ENCODE measurements around the gene DZIP1.

Gene DZIP1

GRCh38 chr13:95641291-95642027 is 3.0 kb downstream of the DZIP1 start:
- no peak for TF ChIP-seq TAF1 (IDR thresholded peaks at IDR 0.05; ENCODE audit: borderline replicate concordance, insufficient read depth, low read length)
- TF ChIP-seq, protein P1, sequence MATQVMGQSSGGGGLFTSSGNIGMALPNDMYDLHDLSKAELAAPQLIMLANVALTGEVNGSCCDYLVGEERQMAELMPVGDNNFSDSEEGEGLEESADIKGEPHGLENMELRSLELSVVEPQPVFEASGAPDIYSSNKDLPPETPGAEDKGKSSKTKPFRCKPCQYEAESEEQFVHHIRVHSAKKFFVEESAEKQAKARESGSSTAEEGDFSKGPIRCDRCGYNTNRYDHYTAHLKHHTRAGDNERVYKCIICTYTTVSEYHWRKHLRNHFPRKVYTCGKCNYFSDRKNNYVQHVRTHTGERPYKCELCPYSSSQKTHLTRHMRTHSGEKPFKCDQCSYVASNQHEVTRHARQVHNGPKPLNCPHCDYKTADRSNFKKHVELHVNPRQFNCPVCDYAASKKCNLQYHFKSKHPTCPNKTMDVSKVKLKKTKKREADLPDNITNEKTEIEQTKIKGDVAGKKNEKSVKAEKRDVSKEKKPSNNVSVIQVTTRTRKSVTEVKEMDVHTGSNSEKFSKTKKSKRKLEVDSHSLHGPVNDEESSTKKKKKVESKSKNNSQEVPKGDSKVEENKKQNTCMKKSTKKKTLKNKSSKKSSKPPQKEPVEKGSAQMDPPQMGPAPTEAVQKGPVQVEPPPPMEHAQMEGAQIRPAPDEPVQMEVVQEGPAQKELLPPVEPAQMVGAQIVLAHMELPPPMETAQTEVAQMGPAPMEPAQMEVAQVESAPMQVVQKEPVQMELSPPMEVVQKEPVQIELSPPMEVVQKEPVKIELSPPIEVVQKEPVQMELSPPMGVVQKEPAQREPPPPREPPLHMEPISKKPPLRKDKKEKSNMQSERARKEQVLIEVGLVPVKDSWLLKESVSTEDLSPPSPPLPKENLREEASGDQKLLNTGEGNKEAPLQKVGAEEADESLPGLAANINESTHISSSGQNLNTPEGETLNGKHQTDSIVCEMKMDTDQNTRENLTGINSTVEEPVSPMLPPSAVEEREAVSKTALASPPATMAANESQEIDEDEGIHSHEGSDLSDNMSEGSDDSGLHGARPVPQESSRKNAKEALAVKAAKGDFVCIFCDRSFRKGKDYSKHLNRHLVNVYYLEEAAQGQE (IDR thresholded peaks at IDR 0.05; ENCODE audit: insufficient read depth in 1 of 2, low read depth in 2 of 2, low read length in 2 of 2) = no peak
- TF ChIP-seq POLR2AphosphoS5 (IDR thresholded peaks at IDR 0.05; ENCODE audit: low read depth, low read length) = no peak
- no peak for TF ChIP-seq FOXP2 (optimal IDR thresholded peaks at IDR 0.05; ENCODE audit: borderline replicate concordance, extremely low read depth, extremely low read length, insufficient read depth)
- TF ChIP-seq SIN3A (IDR thresholded peaks at IDR 0.05; ENCODE audit: borderline replicate concordance, insufficient read depth, low read length) = no peak

DNA sequence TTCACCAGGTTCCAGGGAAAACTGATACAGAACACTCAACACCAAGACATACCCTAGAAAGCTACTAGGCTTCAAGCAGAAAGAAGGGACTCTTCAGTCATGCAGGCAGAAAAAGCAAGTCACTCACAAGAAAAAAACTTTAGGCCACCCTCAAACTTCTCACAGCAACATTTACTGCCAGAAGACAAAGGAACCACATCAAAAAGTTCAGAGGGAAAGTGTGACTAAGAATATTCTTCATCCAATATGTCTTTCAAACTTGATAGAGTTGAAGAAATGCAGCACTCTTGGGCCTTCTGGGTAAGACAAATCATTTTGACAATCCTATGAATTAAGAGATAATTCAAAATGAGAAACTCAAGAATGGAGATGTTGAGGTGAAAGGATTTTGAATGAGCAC is 7.7 kb downstream of the DZIP1 start:
- TF ChIP-seq, protein P1 (IDR thresholded peaks at IDR 0.05; ENCODE audit: insufficient read depth in 1 of 2, low read depth in 2 of 2, low read length in 2 of 2) = no peak
- no peak for TF ChIP-seq TAF1 (IDR thresholded peaks at IDR 0.05; ENCODE audit: borderline replicate concordance, insufficient read depth, low read length)
- TF ChIP-seq SIN3A (IDR thresholded peaks at IDR 0.05; ENCODE audit: borderline replicate concordance, insufficient read depth, low read length) = no peak
- no peak for TF ChIP-seq POLR2AphosphoS5 (IDR thresholded peaks at IDR 0.05; ENCODE audit: low read depth, low read length)
- no peak for TF ChIP-seq FOXP2 (optimal IDR thresholded peaks at IDR 0.05; ENCODE audit: borderline replicate concordance, extremely low read depth, extremely low read length, insufficient read depth)

- no peak for TF ChIP-seq POLR2AphosphoS5 (IDR thresholded peaks at IDR 0.05; ENCODE audit: low read depth, low read length)
- no peak for TF ChIP-seq SIN3A (IDR thresholded peaks at IDR 0.05; ENCODE audit: borderline replicate concordance, insufficient read depth, low read length)
- TF ChIP-seq, protein P1 (IDR thresholded peaks at IDR 0.05; ENCODE audit: insufficient read depth in 1 of 2, low read depth in 2 of 2, low read length in 2 of 2) = no peak
- no peak for TF ChIP-seq FOXP2 (optimal IDR thresholded peaks at IDR 0.05; ENCODE audit: borderline replicate concordance, extremely low read depth, extremely low read length, insufficient read depth)
- no peak for TF ChIP-seq TAF1 (IDR thresholded peaks at IDR 0.05; ENCODE audit: borderline replicate concordance, insufficient read depth, low read length)
Observed at GRCh38 chr13:95630593-95630992, 13.9 kb downstream of the DZIP1 start.

DNA sequence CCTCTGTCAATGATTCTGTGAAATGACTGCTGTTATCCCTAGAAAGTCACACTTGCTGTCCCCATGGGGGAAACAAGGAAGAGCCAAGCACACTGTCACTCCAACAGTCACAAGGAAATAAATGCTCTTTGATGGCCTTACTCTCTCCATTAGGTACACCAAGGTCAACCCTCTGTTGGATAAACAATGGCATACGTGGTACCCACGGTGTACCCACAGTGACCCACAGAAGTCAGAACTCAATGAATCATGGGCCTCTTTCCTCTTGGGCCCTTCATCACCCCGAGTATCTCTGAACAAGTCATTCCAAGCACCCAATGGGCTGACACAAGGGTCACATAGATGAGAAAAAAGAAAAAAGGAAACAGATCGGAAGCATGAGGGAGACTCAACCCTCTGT is 15.4 kb downstream of the DZIP1 start:
- TF ChIP-seq FOXP2 (optimal IDR thresholded peaks at IDR 0.05; ENCODE audit: borderline replicate concordance, extremely low read depth, extremely low read length, insufficient read depth) (no peak), SIN3A (IDR thresholded peaks at IDR 0.05; ENCODE audit: borderline replicate concordance, insufficient read depth, low read length) (no peak), POLR2AphosphoS5 (IDR thresholded peaks at IDR 0.05; ENCODE audit: low read depth, low read length) (no peak), TAF1 (IDR thresholded peaks at IDR 0.05; ENCODE audit: borderline replicate concordance, insufficient read depth, low read length) (no peak)
- TF ChIP-seq, protein P1 (IDR thresholded peaks at IDR 0.05; ENCODE audit: insufficient read depth in 1 of 2, low read depth in 2 of 2, low read length in 2 of 2) = no peak

Measured in PFSK-1 (cell line).